A172 (cell line): ENCODE results near the gene SKIDA1. TPM values are rescaled to one million over a fixed set of nuclear protein-coding genes. Genes with fewer than 3 reads are reported as not detected.

ENCODE experiments used
- DNase-seq: peaks from one replicate; pipeline ENCODE4 v3.0.0-alpha.2; 2015; ENCODE audit warnings: low spot score
- total RNA-seq: library from RNA; depleted of rRNA; stranded (reverse); fragments of >200 nt; shearing (Covaris generic); gene quantifications from 2 replicates; pipeline ENCODE4 v1.2.3, GENCODE V29; 2014

The SKIDA1 gene
- total RNA-seq, 1 experiment from 2014 or later = 0.53 TPM

- no peak for DNase-seq
Measured at GRCh38 chr10:21501731-21502347, 23.6 kb downstream of the SKIDA1 start.

DNA sequence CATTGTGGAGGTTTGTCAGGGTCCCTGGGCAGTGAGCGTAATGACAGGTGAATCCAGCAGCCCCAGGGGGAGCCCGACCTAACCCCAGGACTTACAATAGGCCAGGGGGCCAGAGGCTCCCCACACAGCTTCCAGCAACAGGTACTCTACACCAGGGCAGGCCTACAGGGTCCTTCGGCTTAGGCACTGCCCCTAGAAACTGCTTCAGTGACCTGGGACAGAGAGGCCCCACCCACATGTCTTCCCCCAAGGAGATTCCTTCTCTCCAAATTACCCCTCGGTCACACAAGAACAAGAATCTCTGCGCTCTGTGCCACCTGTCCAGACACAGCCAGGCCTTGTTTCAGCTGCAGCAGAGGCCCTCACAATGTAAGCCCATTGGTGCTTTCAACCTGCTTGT, 24.4 kb downstream of the SKIDA1 start:
- no peak for DNase-seq

DNA sequence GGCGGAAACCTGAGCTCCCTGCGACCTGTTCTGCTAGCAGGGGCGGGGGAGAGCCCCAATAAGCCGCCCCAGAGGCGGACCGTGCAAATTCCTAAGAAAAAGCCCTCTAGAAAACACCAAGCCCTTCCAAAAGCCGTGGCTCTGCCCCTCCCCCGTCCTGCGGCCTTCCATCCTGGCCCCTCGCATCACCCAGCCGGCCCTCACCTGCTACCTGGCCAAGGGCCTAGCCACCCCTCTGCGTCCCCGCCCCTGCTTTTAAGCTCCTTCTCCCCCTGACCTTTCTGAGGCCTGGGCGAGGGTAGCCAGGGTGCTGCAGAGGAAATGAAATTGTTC, 24.9 kb downstream of the SKIDA1 start:
- DNase-seq = no peak

DNA sequence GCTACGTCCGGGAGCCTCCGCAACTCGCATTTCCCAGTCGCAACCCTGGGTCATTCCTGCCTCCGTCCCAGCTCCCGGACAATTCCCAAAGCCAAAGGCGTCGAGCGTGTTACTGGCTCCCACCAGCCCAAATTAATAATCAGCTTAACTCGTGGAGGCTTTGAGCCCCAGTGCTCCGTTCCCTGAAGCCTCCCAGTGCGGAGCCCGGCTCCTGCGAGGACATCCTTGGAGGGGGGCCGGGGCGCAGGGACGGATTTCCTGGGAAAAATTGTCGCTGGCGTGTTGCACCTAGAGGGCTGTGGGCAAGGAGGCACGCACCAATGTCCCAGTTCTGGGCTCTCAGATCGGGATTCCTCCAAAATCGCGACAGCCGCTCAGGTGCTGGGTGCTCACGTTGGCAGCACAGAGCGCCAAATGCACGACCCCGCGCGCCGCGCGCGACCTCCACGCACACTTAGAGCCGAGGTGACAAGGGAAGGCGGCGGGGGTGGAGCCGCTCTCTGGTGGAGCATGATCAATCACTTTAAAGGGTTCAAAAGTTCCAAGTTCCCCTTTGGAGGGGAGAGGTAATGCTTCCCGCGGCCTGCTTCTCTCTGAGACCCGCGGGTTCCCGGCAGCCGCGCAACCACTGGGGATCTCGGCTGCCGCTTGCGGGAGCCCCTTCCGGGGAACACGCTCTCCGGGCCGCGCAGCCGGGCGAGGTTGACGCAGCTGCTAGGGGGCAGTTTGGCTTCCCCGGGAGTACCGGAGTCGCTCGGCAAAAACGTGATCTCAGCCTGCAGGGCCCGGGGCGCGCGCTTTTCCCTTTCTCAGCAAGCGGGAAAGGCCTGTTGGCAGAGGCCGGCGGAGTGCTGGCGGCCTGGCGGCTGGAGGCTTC, 25.5 kb downstream of the SKIDA1 start:
- DNase-seq = no peak

DNA sequence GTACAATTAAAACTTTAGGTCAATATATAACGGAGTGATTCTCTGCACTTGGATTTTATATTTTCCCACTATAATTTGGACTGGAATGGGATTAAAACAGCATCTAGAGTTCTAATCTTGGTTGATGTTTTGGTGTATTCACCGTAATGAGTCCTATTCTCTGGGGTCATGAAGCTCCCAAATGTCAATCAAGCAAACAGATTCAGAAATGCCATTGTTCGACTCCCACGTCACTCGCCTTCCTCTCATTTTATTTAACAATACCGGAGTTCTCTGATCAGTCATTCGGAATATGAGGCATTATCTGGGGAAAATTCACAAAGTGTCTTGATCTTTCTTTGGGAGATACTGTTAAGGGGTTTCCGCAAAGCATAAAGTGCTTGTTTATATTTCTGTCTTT, 26.5 kb downstream of the SKIDA1 start:
- no peak for DNase-seq

- DNase-seq = no peak
Measured at GRCh38 chr10:21498377-21498776, 27.1 kb downstream of the SKIDA1 start.

DNA sequence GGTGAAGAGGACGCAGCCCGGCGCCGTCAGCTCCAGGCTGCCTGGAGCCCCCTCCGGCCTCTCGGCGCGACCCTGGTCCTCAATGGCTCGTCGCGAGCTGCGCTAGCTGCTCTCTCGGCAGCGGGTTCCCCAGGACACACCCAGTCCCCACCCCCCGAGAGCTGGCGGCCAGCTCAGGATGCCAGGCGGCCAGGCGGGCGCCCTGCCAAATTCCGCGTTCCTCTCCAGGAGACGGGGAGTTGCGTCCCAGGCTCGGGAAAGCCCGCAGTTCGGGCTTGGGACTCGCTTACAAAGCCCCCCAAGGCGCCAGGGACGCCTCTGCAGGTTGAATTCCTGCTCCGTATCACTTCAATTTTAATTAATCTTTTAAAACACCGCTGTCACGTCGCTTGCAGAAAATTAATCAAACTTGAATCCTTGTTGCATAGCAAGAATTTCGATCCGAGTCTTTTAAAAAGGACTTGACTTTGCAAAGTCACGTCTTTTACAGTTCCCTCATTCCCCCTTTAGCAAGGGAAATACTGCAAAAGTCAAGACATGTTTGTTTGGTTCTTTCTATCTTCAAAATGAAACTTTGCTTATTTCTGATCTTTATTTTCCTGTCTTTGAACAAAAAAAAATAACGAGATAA, 28.2 kb downstream of the SKIDA1 start:
- DNase-seq = peak; percentile 86

GRCh38 chr10:21496343-21497176, 28.9 kb downstream of the SKIDA1 start:
- DNase-seq = peak; percentile 38

- peak; percentile 78 for DNase-seq
Measured at GRCh38 chr10:21495752-21496342, 29.6 kb downstream of the SKIDA1 start.

GRCh38 chr10:21495002-21495751, 30.3 kb downstream of the SKIDA1 start:
- no peak for DNase-seq

DNA sequence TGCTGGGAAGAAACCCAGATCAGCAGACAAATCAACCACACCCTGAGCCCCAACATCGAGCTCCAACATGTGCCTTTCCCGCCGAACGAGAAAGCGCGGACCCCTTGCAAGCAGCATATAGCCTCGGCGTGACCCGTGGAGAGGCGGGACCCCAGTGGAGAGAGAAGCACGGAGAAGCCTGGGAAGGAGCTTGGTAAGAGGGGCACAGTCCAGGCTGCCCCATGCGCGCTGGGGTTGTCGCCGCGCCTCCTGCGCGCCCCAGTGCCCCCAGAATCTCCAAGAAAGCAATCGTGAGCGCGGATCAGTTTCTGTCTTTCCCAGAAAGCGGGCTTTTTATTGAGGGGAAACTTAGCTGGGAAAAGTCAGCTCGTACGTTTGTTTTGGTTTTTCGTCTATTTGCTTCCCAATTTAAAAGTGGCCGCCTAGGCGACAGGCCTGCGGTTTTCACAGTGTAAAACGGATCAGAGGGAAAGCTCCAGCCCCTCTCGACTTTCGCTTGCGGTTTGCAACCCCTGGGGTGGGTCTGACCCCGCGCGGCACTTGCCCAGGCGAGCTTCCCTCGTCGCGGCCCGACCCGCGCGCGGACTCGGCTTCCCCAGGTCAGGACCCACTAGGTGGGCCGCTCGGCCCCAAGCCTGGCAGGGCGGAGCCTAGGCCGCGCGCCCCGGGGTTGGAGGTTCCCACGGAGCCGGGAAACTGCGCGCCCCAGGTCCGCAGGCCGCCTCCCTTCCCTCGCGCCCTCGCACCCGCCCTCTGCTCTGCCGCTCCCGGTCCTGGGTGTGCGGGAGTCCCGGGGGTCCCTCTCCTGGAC, 31.1 kb downstream of the SKIDA1 start:
- DNase-seq = no peak

- no peak for DNase-seq
Measured at GRCh38 chr10:21493784-21494183, 31.7 kb downstream of the SKIDA1 start.

GRCh38 chr10:21492421-21492820, 33.1 kb downstream of the SKIDA1 start:
- no peak for DNase-seq

- DNase-seq = no peak
Measured at GRCh38 chr10:21490711-21491105, 34.8 kb downstream of the SKIDA1 start.

- no peak for DNase-seq
Measured at GRCh38 chr10:21490028-21490710, 35.3 kb downstream of the SKIDA1 start.

DNA sequence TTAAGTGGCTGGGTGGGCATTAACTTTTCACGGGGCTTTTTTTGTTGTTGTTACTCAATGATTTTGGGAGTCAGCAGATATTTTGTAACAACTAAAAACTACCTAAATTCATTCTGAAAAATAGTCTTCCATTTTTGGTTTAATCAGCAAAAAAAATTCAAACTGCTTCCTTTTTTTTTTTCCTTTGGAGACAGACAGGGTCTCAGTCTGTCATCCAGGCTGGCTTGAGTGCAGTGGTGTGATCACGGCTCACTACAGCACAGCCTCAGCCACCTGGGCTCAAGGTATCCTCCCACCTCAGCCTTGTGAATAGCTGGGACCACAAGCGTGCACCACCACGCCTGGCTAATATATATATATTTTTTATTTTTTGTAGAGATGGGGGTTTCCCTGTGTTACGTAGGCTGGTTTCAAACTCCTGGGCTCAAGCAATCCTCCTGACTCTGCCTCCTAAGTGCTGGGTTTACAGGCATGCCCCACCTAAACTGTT, 36.5 kb downstream of the SKIDA1 start:
- DNase-seq = no peak

DNA sequence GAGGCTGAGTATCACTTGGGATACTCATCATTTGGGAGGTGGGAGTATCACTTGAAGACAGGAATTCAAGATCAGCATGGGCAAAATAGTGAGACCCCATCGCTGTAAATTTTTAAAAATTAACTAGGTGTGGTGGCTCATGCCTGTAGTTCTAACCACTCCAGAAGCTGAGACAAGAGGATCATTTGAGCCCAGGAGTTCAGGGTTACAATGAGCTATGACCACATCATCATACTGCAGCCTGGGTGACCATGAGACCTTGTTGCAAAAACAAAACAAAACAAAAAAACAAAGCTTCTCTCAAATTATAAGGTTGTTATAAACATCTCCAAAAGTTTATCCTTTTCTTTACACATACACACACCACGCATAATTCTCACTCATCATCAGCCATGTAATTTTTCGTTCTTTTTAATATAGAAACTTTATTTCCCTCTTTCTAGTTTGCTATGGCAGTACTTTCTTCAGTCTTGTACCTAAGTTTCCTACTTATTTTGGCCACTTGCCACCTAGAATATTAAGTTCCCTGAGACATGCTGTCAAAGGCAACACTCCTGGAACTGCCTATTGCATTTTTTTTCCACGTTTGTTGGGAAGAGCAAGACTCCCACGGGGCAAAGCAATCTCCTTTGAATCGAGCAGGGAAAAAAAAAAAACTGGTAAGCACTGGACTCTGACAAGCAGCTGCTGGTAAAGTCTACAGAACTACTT, 37.1 kb downstream of the SKIDA1 start:
- no peak for DNase-seq

- DNase-seq = no peak
Measured at GRCh38 chr10:21487416-21488180, 37.9 kb downstream of the SKIDA1 start.
